Measurements from ENCODE around the gene TENM4. TPM values are rescaled to one million over a fixed set of nuclear protein-coding genes. Genes with fewer than 3 reads are reported as not detected.

Gene TENM4
- total RNA-seq, 1 experiment from 2014 or later = 25.0 TPM

- no peaks in the 10 kb centered on the region for H3K4me1 Mint-ChIP-seq
- H3K27ac Mint-ChIP-seq = no peak overlapping the region
- H3K36me3 Mint-ChIP-seq = peaks cover 8% of the 10 kb centered on the region; the same call in 1 of the 2 replicates
- DNase-seq (ENCODE audit: low spot score) (no peak), ATAC-seq (no peak)
- no peak overlapping the region for H3K4me3 Mint-ChIP-seq
- ChIA-PET CTCF (no interaction called here), POLR2A (no interaction called here)
- TF ChIP-seq TCF7 (CRISPR knock-in tag; IDR thresholded peaks at IDR 0.05; ENCODE audit: low read depth) (no peak), ZNF416 (CRISPR knock-in tag; IDR thresholded peaks at IDR 0.05) (no peak), NFATC4 (CRISPR knock-in tag; IDR thresholded peaks at IDR 0.05) (no peak), ZMAT4 (CRISPR knock-in tag; IDR thresholded peaks at IDR 0.05) (no peak), ESRRA (CRISPR knock-in tag; IDR thresholded peaks at IDR 0.05; ENCODE audit: borderline replicate concordance) (no peak), FOXK1 (CRISPR knock-in tag; IDR thresholded peaks at IDR 0.05) (no peak)
- TF ChIP-seq, protein P1, sequence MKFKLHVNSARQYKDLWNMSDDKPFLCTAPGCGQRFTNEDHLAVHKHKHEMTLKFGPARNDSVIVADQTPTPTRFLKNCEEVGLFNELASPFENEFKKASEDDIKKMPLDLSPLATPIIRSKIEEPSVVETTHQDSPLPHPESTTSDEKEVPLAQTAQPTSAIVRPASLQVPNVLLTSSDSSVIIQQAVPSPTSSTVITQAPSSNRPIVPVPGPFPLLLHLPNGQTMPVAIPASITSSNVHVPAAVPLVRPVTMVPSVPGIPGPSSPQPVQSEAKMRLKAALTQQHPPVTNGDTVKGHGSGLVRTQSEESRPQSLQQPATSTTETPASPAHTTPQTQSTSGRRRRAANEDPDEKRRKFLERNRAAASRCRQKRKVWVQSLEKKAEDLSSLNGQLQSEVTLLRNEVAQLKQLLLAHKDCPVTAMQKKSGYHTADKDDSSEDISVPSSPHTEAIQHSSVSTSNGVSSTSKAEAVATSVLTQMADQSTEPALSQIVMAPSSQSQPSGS (CRISPR knock-in tag; IDR thresholded peaks at IDR 0.05; ENCODE audit: borderline replicate concordance, low read depth) = no peak
- TF ChIP-seq, protein P2, sequence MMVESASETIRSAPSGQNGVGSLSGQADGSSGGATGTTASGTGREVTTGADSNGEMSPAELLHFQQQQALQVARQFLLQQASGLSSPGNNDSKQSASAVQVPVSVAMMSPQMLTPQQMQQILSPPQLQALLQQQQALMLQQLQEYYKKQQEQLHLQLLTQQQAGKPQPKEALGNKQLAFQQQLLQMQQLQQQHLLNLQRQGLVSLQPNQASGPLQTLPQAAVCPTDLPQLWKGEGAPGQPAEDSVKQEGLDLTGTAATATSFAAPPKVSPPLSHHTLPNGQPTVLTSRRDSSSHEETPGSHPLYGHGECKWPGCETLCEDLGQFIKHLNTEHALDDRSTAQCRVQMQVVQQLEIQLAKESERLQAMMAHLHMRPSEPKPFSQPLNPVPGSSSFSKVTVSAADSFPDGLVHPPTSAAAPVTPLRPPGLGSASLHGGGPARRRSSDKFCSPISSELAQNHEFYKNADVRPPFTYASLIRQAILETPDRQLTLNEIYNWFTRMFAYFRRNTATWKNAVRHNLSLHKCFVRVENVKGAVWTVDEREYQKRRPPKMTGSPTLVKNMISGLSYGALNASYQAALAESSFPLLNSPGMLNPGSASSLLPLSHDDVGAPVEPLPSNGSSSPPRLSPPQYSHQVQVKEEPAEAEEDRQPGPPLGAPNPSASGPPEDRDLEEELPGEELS (CRISPR knock-in tag; IDR thresholded peaks at IDR 0.05) = no peak
- H3K27me3 Mint-ChIP-seq (ENCODE audit: low read depth) = no peaks in the 10 kb centered on the region
- H3K9me3 Mint-ChIP-seq = peaks cover 12% of the 10 kb centered on the region
Observed at GRCh38 chr11:79285756-79286155, 155.1 kb downstream of the TENM4 start.

GRCh38 chr11:79276736-79277325, 164.0 kb downstream of the TENM4 start:
- DNase-seq (ENCODE audit: low spot score) (no peak), ATAC-seq (no peak)
- ChIA-PET CTCF (no interaction called here), POLR2A (no interaction called here)
- Mint-ChIP-seq H3K27me3 (ENCODE audit: low read depth) (no peaks in the 10 kb centered on the region), H3K9me3 (no peaks in the 10 kb centered on the region), H3K4me1 (peaks cover 26% of the 10 kb centered on the region), H3K27ac (no peak overlapping the region), H3K4me3 (no peak overlapping the region), H3K36me3 (no peaks in the 10 kb centered on the region)
- TF ChIP-seq USF1 (CRISPR knock-in tag; IDR thresholded peaks at IDR 0.05) = no peak
- no peak for TF ChIP-seq ZNF671 (CRISPR knock-in tag; IDR thresholded peaks at IDR 0.05)

DNA sequence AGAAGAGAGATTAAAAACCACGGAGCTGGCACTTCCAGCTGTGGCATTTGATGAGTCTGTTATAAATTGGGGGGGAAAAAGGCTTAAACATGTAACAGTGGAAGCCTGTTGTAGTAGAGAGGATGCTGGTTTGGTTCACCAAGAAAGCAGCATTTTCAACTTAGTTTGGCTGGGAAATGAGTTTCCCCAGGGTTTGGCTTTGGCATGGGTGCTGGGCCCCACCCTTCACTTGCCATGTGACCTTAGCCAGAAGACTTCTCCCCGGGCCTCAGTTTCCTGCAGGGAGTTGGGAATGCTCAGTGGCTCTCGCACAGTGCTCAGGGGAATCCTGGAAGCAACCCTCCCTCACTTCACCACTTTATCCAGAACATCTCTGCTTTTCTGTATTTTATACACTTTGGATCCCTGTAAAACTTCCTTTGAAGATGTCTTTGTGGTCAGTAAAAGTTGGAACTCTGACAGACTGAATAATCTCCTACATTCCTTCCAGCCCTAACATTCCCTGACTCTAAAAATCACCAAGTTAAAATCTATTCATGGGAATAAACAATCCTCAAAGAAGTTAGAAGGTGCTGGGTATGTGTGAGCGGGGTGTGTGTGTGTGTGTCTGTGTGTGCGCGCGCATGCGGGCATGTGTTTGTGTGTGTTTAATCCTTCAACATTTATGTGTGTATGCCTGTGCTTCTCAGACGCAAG, 166.0 kb downstream of the TENM4 start:
- Mint-ChIP-seq H3K27ac (no peak overlapping the region), H3K27me3 (ENCODE audit: low read depth) (no peaks in the 10 kb centered on the region), H3K4me1 (peaks cover 31% of the 10 kb centered on the region), H3K9me3 (no peaks in the 10 kb centered on the region), H3K36me3 (no peaks in the 10 kb centered on the region), H3K4me3 (no peak overlapping the region)
- ATAC-seq (no peak), DNase-seq (ENCODE audit: low spot score) (no peak)
- CTCF ChIA-PET = no interaction called here
- TF ChIP-seq, protein P3, sequence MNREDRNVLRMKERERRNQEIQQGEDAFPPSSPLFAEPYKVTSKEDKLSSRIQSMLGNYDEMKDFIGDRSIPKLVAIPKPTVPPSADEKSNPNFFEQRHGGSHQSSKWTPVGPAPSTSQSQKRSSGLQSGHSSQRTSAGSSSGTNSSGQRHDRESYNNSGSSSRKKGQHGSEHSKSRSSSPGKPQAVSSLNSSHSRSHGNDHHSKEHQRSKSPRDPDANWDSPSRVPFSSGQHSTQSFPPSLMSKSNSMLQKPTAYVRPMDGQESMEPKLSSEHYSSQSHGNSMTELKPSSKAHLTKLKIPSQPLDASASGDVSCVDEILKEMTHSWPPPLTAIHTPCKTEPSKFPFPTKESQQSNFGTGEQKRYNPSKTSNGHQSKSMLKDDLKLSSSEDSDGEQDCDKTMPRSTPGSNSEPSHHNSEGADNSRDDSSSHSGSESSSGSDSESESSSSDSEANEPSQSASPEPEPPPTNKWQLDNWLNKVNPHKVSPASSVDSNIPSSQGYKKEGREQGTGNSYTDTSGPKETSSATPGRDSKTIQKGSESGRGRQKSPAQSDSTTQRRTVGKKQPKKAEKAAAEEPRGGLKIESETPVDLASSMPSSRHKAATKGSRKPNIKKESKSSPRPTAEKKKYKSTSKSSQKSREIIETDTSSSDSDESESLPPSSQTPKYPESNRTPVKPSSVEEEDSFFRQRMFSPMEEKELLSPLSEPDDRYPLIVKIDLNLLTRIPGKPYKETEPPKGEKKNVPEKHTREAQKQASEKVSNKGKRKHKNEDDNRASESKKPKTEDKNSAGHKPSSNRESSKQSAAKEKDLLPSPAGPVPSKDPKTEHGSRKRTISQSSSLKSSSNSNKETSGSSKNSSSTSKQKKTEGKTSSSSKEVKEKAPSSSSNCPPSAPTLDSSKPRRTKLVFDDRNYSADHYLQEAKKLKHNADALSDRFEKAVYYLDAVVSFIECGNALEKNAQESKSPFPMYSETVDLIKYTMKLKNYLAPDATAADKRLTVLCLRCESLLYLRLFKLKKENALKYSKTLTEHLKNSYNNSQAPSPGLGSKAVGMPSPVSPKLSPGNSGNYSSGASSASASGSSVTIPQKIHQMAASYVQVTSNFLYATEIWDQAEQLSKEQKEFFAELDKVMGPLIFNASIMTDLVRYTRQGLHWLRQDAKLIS (CRISPR knock-in tag; IDR thresholded peaks at IDR 0.05; ENCODE audit: borderline replicate concordance) = no peak
- no peak for TF ChIP-seq TP53 (CRISPR knock-in tag; IDR thresholded peaks at IDR 0.05)
- TF ChIP-seq ZNF416 (CRISPR knock-in tag; IDR thresholded peaks at IDR 0.05) = no peak
- TF ChIP-seq OVOL2 (CRISPR knock-in tag; IDR thresholded peaks at IDR 0.05; ENCODE audit: borderline replicate concordance) = no peak
- no peak for TF ChIP-seq FOXP1 (CRISPR knock-in tag; IDR thresholded peaks at IDR 0.05; ENCODE audit: borderline replicate concordance)
- TF ChIP-seq MYBL2 (CRISPR knock-in tag; IDR thresholded peaks at IDR 0.05) = no peak
- no peak for TF ChIP-seq RORB (CRISPR knock-in tag; IDR thresholded peaks at IDR 0.05)
- TF ChIP-seq USF2 (CRISPR knock-in tag; IDR thresholded peaks at IDR 0.05) = no peak
- POLR2A ChIA-PET = no interaction called here

All from WTC11 (cell line).